CD4-positive, alpha-beta T cell (primary cell): ENCODE data around the gene EIF4A3. TPM values are rescaled to one million over a fixed set of nuclear protein-coding genes. Genes with fewer than 3 reads are reported as not detected.

Source experiments
- ATAC-seq: fragments of 200-7000 bp; cut with Tn5 transposase; one replicate; pipeline ENCODE4 v1.10.0; 2022; ENCODE audit warnings: mild to moderate bottlenecking; ENCODE audit not compliant: poor library complexity
- CTCF ChIA-PET: fragments of 350-600 bp; sonication (Branson Sonifier 250); formaldehyde crosslinking; loops from one replicate; lab custom pipeline; 2021; ENCODE audit warnings: antibody characterized with exemption, inconsistent platforms; lab: Charles Lee
- POLR2A ChIA-PET: fragments of 350-600 bp; sonication (Branson Sonifier 250); formaldehyde crosslinking; loops from one replicate; lab custom pipeline; 2021; ENCODE audit warnings: antibody characterized with exemption, inconsistent platforms; lab: Charles Lee
- DNase-seq, 14 experiments: peaks; one replicate each; pipeline ENCODE4 v3.0.0-alpha.2; 2013 to 2020; ENCODE audit warnings: mixed read lengths in 2 of 14
- H3K27ac ChIP-seq, 2 donors: one replicate each; pipeline versions ENCODE4 v1.5.1 to v1.7.0; 2013; ENCODE audit warnings: low read length in 2 of 2, low read depth in 1 of 2, mild to moderate bottlenecking in 1 of 2
- H3K27me3 ChIP-seq, 2 experiments: 1 replicate in 1 of 2; 2 replicates in 1 of 2; pipeline versions ENCODE4 v1.6.1 to v1.7.0; 2013; ENCODE audit warnings: low read length in 2 of 2, control low read depth in 1 of 2, mild to moderate bottlenecking in 1 of 2, moderate library complexity in 1 of 2; ENCODE audit not compliant: insufficient read depth in 2 of 2, control insufficient read depth in 1 of 2
- H3K36me3 ChIP-seq: one replicate; pipeline ENCODE4 v1.6.1; 2013; ENCODE audit warnings: low read length, control low read depth; ENCODE audit not compliant: insufficient read depth
- H3K4me1 ChIP-seq: one replicate; pipeline ENCODE4 v1.6.1; 2013; ENCODE audit warnings: low read length, control low read depth; ENCODE audit not compliant: insufficient read depth
- H3K4me3 ChIP-seq: one replicate; pipeline ENCODE4 v1.5.1; 2013; ENCODE audit warnings: mild to moderate bottlenecking, low read length, moderate library complexity
- H3K9me3 ChIP-seq, 2 experiments: 1 replicate in 1 of 2; 2 replicates in 1 of 2; pipeline versions ENCODE4 v1.6.1 to v1.7.0; 2013; ENCODE audit warnings: low read length in 2 of 2, mild to moderate bottlenecking in 2 of 2, control low read depth in 1 of 2, moderate library complexity in 1 of 2; ENCODE audit not compliant: control insufficient read depth in 1 of 2, insufficient read depth in 1 of 2
- H3K27ac Mint-ChIP-seq: one replicate; pipeline ENCODE4 v1.8.0; 2020; ENCODE audit warnings: mixed read lengths
- H3K27me3 Mint-ChIP-seq: one replicate; pipeline ENCODE4 v1.8.0; 2021; ENCODE audit warnings: mixed read lengths
- H3K36me3 Mint-ChIP-seq: one replicate; pipeline ENCODE4 v1.8.0; 2021; ENCODE audit warnings: low read depth, mixed read lengths
- H3K4me1 Mint-ChIP-seq: one replicate; pipeline ENCODE4 v1.8.0; 2021; ENCODE audit warnings: low read depth, mixed read lengths
- H3K4me3 Mint-ChIP-seq: one replicate; pipeline ENCODE4 v1.8.0; 2020; ENCODE audit warnings: mild to moderate bottlenecking, mixed read lengths
- H3K9me3 Mint-ChIP-seq: one replicate; pipeline ENCODE4 v1.8.0; 2020; ENCODE audit warnings: mixed read lengths
- intact Hi-C, 2 experiments: fragments of 100-400 bp; cut with DNase I in 1 of 2; cut with micrococcal nuclease in 1 of 2; formaldehyde crosslinking; loops; one replicate each; pipeline versions ENCODE4 v1.15.1 to v1.9.0; 2023 to 2025; cut with DNase I, micrococcal nuclease
- total RNA-seq, 174 experiments: library from RNA in 2 of 174; stranded (reverse) in 2 of 174; gene quantifications; one replicate each; pipeline ENCODE4 v1.2.3 and lab custom pipeline; 2021 to 2026
- TF ChIP-seq, protein P1 (sequence below): fragments of 200-600 bp; IDR thresholded peaks from one replicate; pipeline ENCODE4 v1.8.0; 2022; ENCODE audit warnings: antibody characterized with exemption, mild to moderate bottlenecking

EIF4A3 gene
- total RNA-seq, 2 experiments from 2014 or later, result 79.6 to 79.7 TPM

DNA sequence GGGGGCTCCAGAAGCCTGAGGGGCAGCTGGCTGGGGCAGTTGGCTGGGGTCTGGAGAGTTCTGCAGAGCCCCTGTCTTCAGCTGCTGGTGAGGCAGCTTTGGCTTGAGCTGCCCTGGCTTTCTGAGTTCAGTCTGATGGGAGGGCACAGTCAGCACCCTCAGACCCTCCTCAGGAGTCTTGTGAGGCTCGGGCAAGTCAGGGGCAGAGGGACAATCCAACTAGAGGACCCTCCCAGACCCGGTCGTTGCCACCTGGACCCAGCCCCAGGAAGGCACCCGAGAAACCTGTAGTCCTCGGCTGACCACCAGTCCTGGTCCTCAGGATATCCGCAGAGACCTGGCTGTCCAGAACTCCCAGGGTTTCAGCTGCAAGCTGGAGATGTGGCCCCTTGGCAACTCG, 24.8 kb upstream of the EIF4A3 start:
- no peak for ATAC-seq
- ChIA-PET CTCF (no interaction called here), POLR2A (no interaction called here)
- Histone ChIP-seq H3K36me3 (no peaks in the 10 kb centered on the region), H3K9me3 (no peaks in the 10 kb centered on the region), H3K4me1 (no peaks in the 10 kb centered on the region), H3K27ac (no peak overlapping the region), H3K27me3 (peaks cover 0 to 2% of the 10 kb centered on the region in 2 experiments), H3K4me3 (no peak overlapping the region)
- DNase-seq, result no peak
- no peak overlapping the region for H3K4me3 Mint-ChIP-seq
- no peaks in the 10 kb centered on the region for H3K4me1 Mint-ChIP-seq
- H3K27me3 Mint-ChIP-seq, result peaks cover 5% of the 10 kb centered on the region
- no peaks in the 10 kb centered on the region for H3K36me3 Mint-ChIP-seq
- intact Hi-C loops, result no loop called here
- H3K9me3 Mint-ChIP-seq, result no peaks in the 10 kb centered on the region
- no peak overlapping the region for H3K27ac Mint-ChIP-seq
- TF ChIP-seq, protein P1, sequence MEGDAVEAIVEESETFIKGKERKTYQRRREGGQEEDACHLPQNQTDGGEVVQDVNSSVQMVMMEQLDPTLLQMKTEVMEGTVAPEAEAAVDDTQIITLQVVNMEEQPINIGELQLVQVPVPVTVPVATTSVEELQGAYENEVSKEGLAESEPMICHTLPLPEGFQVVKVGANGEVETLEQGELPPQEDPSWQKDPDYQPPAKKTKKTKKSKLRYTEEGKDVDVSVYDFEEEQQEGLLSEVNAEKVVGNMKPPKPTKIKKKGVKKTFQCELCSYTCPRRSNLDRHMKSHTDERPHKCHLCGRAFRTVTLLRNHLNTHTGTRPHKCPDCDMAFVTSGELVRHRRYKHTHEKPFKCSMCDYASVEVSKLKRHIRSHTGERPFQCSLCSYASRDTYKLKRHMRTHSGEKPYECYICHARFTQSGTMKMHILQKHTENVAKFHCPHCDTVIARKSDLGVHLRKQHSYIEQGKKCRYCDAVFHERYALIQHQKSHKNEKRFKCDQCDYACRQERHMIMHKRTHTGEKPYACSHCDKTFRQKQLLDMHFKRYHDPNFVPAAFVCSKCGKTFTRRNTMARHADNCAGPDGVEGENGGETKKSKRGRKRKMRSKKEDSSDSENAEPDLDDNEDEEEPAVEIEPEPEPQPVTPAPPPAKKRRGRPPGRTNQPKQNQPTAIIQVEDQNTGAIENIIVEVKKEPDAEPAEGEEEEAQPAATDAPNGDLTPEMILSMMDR, result no peak

DNA sequence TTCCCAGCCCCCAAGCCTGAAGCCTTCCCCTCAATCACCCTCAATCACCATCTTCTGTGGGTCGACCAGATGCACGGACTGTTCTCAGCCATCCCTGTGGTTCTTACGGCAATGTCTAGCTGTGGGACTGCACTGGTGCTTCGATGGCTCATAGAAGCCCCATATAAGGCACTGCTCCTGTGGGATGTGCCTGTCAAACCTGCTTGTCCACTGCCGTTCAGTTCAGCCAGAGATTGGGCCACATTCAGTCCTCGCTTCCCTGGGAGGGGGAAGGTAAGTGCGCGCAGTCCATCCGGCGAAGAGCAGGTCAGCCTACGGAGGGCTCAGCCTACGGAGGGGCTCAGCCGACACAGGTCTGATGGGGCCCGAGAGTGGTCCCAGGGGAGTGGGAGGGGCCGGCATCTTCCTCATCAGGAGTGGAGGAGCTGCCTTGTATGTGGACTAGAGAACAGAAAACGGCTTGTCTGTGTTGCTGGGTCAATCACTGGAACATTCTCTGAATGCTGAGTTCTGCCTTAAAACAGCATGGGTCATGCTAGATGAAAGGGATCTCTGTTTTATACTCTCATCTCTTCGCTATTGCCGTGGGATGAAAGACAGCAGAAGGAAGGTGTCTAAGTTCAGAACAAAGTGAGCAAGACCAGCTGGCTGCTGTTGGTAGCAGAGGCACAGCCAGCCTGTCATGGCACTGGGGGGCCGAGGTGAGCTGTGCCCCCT, 23.0 kb upstream of the EIF4A3 start, which contains the start of gene CARD14:
TSS of gene CARD14 (plus strand) at position 247 of the 717 bp plus-strand sequence. CDS start 11,409 bp downstream, outside the sequence.
- Histone ChIP-seq H3K4me3 (no peak within 1 kb of the TSS), H3K36me3 (no peaks in the 10 kb centered on the region), H3K27ac (no peak within 1 kb of the TSS), H3K4me1 (no peaks in the 10 kb centered on the region), H3K9me3 (no peaks in the 10 kb centered on the region), H3K27me3 (peaks cover 0 to 2% of the 10 kb centered on the region in 2 experiments)
- POLR2A ChIA-PET, result no interaction called here
- Mint-ChIP-seq H3K27ac (no peak within 1 kb of the TSS), H3K27me3 (peaks cover 5% of the 10 kb centered on the region), H3K4me1 (no peaks in the 10 kb centered on the region), H3K4me3 (no peak within 1 kb of the TSS), H3K9me3 (no peaks in the 10 kb centered on the region), H3K36me3 (no peaks in the 10 kb centered on the region)
- intact Hi-C loops, result no loop called here
- no peak for ATAC-seq
- no peak for DNase-seq
- CTCF ChIA-PET, result no interaction called here
- TF ChIP-seq, protein P1, result no peak

DNA sequence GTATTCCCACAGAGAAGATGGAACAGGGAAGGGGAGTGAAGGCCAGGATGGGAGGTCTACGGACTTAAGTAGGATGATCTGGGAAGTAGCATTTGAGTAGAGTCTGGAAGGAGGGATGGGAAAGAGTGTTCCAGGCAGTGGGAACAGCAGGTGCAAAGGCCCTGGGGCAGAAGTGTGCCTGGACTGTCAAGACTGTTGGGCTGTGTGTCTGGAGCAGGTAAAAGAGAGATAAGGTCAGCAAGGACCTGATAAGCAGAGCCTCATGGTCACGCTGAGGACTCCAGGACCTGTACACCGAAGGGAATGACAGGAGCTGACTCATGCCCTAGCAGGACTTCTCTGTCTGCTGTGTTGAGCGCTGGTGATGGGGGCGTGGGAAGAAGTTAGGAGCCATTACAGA, 22.2 kb upstream of the EIF4A3 start:
- Mint-ChIP-seq H3K9me3 (no peaks in the 10 kb centered on the region), H3K4me1 (no peaks in the 10 kb centered on the region), H3K27me3 (peaks cover 8% of the 10 kb centered on the region), H3K36me3 (no peaks in the 10 kb centered on the region), H3K4me3 (no peak overlapping the region), H3K27ac (no peak overlapping the region)
- ChIA-PET POLR2A (no interaction called here), CTCF (no interaction called here)
- TF ChIP-seq, protein P1, result no peak
- Histone ChIP-seq H3K36me3 (no peaks in the 10 kb centered on the region), H3K4me3 (no peak overlapping the region), H3K27me3 (peaks cover 0 to 2% of the 10 kb centered on the region in 2 experiments), H3K27ac (no peak overlapping the region), H3K9me3 (no peaks in the 10 kb centered on the region), H3K4me1 (no peaks in the 10 kb centered on the region)
- ATAC-seq (no peak), DNase-seq (no peak)
- intact Hi-C loops, result no loop called here
